OCI-LY3 (cell line): ENCODE data around the gene APBB2.

Source experiments
- CTCF ChIP-seq: fragments of 200-600, 300-600 bp; sonication (generic); IDR thresholded peaks from 2 replicates; pipeline ENCODE4 v1.5.1; 2014; ENCODE audit warnings: antibody characterized with exemption, low read length, low read depth
- EZH2phosphoT487 ChIP-seq: fragments of 200-600 bp; shearing (Covaris generic); IDR thresholded peaks from 2 replicates; pipeline ENCODE4 v1.6.1; 2018; ENCODE audit warnings: antibody characterized with exemption, mixed run types, low read depth

- TF ChIP-seq CTCF (no peak), EZH2phosphoT487 (no peak)
Observed at GRCh38 chr4:40864531-40864930, 349.8 kb downstream of the APBB2 start.
